Anterior cingulate cortex (tissue), 58 donors: Measurements from ENCODE around the gene GRHL3.
A peak's percentile ranks its signal among the peaks of the same experiment; 100 is the strongest.

Experiments
- DNase-seq, 58 donors: peaks; one replicate each; lab custom pipeline; 2025; lab: John Stamatoyannopoulos, UW

Gene GRHL3

DNA sequence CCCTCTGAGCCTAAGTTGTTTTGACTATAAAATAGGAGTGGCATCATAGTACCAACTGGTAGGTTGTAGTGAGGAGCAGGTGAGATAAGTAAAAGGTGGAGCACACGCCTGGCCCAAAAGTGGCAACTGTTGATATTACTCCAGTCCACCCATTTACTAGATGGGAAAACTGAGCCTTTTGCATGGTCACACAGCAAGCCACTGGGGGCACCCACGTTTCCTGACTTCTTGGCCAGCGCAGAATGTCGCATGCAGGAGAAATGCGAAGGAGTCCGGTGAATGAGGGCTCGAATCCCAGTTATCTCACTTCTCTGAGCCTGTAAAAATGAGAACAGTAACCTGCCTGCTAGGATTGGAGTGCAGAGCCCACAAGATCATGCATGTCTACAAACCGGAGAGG, 20.8 kb downstream of the GRHL3 start:
- no peak for DNase-seq

DNA sequence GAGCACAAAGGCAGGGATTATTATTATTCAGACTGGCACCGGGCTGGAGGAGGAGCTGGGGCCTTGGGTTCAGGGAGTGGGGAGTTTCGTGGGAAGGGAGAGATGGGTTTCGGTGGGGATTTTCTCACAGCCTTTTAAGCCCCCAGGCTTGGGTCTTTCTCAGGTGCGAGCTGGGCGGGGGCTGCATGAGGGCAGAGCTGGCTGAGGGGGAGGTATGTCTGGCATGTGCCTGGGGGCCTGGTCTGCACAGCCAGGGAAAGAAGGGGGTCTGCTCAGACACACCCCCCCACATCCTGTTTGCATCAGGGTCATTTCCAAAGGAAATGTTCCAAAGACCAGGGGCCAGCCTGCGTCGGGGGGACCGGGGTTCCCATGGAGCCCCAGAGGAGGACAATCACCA, 21.6 kb downstream of the GRHL3 start:
- DNase-seq, result no peak

GRCh38 chr1:24341260-24341659, 22.1 kb downstream of the GRHL3 start:
- no peak for DNase-seq

GRCh38 chr1:24343412-24344089, 24.4 kb downstream of the GRHL3 start:
- DNase-seq, result no peak

GRCh38 chr1:24344090-24344742, 25.1 kb downstream of the GRHL3 start:
- DNase-seq, result no peak

GRCh38 chr1:24345334-24345733, 26.2 kb downstream of the GRHL3 start:
- DNase-seq, result no peak

GRCh38 chr1:24347159-24347934, 28.2 kb downstream of the GRHL3 start:
- DNase-seq, result no peak

DNA sequence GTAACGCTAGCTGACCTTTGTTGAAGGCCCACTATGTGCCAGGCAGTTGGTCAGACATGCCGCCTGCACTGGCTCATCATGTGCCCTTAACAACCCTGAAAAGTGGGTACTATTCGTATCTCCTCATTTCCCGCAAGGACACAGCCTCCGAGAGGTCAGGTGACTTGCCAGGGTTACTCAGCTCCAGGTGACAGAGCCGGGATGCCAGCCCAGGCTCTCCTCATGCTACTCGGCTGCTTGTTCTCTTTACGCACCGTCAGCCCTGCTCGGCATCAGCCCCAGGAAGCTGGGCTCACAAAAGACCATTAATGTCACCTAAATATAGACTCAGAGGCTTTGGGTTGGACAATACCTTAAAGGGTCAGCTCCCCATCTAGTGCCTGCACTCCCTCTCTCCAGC, 29.0 kb downstream of the GRHL3 start:
- DNase-seq, result no peak

GRCh38 chr1:24349891-24350290, 30.7 kb downstream of the GRHL3 start:
- peak in 1 of 58 donors; percentile 4 for DNase-seq

DNA sequence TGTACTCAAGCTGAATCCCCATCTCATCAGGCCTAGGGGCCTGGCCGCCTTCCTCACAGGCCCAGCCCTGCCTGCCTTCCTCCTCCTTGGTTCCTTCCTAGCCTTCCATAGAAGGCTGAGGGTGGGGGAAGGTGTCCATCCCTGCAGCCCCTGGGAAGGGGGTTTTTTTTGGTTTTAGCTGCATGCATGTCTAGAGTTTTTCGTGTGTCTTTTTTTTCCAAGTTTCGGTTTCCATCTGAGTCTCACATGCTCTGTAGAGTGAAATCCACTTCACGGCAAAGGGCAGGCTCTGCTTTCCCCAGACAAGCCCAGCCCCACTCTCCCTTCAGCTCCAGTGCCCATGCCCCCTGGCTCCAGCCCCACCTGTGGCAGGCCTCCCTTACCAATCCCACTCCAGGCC, 32.1 kb downstream of the GRHL3 start:
- DNase-seq, result no peak

DNA sequence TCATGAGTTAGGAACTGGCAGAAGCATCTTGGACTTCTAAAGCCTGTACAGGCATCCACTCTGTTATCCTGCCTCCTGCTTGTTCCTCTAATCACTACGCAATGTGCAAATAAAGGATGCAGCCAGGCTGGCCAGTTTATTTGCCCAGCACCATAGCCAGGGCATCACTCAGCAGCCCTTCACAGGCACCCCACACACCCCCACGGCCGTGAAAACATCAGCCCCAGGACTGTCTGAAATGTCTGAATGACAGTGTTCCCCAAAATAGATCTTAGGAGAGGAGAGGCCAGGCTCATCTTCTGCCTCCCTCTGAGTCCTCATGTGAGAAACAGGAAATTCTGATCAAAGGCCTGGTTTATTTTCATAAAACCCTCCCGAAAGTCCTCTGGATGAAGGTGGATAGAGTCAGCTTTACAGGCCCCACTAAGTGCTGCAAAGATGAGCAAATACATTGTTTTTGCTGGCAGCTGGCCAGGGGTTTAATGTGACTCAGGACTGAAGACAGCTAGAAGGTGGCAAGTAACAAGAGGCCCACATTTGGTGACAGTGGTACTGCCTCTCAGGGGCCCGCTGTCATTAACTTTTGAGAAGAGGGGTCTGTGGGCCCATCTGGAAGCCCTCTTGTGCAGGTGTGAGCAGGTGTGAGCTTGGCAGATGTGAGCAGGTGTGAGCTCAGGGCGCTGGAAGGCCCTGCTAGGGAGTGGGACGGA, 32.9 kb downstream of the GRHL3 start:
- DNase-seq, result peak in 1 of 58 donors; percentile 37

GRCh38 chr1:24353292-24353891, 34.2 kb downstream of the GRHL3 start:
- DNase-seq, result no peak

GRCh38 chr1:24355466-24355865, 36.3 kb downstream of the GRHL3 start:
- no peak for DNase-seq

GRCh38 chr1:24357038-24357437, 37.9 kb downstream of the GRHL3 start:
- DNase-seq, result no peak

- DNase-seq, result no peak
These were observed 41.5 kb downstream of the GRHL3 start for GRCh38 chr1:24360681-24361080.

DNA sequence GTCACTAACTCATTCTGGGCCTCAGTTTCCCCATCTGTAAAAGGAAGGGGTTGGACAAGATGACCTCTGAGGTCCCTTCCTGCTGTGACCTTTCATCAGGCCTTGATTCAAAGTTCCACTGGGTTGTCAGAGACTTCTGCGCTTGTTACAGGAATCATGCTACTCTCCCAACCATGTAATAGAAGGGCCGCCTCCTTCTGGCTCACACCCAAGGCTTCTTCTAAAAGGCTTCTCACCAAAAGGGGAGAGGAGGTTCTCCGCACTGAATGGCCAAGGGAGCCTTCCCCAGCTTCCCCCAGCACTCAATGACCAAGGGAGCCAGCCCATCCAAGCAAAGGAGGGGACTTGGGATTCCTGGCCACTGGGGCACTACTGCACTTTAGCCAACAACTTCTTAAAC, 42.7 kb downstream of the GRHL3 start:
- no peak for DNase-seq

GRCh38 chr1:24362396-24362795, 43.2 kb downstream of the GRHL3 start:
- no peak for DNase-seq

DNA sequence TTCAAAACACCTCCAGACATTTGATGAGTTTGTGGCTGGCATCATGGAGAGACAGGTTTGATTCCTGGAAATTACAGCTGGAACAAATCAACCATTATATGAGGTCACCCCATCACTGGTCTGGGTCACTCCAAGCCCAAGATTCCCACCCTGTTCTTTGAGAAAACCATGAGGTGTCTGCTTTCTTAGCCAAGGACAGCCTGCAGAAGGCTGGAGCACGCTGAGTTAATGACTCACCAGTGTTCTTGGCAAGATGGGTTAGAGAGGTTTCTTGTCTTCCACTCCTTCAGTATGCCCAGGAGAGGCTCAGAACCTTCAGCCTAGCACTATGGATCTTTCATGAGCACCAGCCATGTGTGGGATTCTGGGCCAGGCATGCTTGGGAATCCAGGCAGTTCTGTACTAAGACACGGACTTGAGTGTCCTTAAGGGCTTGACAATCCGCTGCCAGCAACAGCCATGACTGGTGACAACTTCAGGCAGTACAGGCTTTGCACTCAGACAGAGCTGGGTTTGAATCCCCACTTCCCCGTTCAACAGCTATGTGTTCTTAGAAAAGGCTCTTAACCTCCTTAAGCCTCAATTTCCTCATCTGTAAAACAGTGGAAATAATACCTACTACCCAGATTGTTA, 43.9 kb downstream of the GRHL3 start:
- DNase-seq, result peak in 4 of 58 donors; percentile 3 to 27 (median 16)

DNA sequence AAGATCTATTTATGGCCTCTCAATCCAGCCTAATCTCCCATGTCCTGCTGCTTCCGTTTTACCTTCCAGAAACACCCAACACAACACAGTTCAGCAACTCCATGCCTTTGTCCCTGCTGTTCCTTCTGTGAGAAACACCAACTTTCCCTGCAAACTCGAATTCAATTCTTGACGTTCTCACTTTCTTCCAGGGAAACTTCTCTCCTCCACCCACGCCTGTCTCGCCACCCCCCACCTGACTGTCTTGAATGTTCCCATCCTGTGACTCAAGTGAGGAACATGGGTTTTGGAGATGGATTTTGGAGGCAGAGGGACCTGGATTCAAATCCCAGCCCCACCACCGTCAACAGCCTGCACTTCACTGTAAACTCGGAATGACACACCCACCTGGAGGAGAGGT, 44.8 kb downstream of the GRHL3 start:
- DNase-seq, result peak in 3 of 58 donors; percentile 3 to 10 (median 7)

DNA sequence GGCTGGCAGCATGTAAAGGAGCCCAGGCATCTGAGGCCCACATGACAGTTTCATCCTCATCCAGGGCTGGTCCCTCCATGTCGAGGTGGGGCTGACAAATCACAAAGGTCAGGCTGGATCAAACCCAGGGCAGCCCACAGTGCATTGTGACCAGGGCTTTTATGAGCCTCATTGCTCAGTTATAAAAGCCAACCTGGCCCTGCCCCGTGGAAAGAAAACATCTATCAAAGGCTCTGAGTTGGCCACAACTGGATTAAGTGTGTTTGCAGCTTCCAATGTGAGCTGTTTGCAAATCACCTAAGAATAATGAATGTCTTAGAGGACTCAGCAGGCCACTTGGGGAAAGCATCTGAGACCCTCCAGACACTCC, 45.4 kb downstream of the GRHL3 start:
- DNase-seq, result peak in 1 of 58 donors; percentile 15
